ENCODE measurements around the gene PNKD.

GRCh38 chr2:218369330-218369729 is 99.0 kb downstream of the PNKD start:
- TF ChIP-seq CTCF (IDR thresholded peaks at IDR 0.05) (no peak), POLR2A (IDR thresholded peaks at IDR 0.05) (no peak)

All from Peyer's patch (tissue), 4 donors.